Adrenal gland (tissue), 12 donors: ENCODE data around the gene RHO. TPM values are rescaled to one million over a fixed set of nuclear protein-coding genes. Genes with fewer than 3 reads are reported as not detected.

Experiments used
- DNase-seq, 7 donors: peaks; one replicate each; pipeline ENCODE4 v3.0.0-alpha.2; 2019 to 2020
- H3K27ac ChIP-seq, 5 donors: fragments of 200-600 bp; sonication (generic) in 4 of 5; 1 replicate in 3 of 5; 2 replicates in 2 of 5; pipeline versions ENCODE4 v1.5.1 to v1.8.0; 2016 to 2020; ENCODE audit warnings: mild to moderate bottlenecking in 1 of 5
- H3K27me3 ChIP-seq: fragments of 200-600 bp; 2 replicates; pipeline ENCODE4 v1.8.0; 2021
- H3K36me3 ChIP-seq, 2 donors: fragments of 200-600 bp; replicated peaks in 1 of 2; 1 replicate in 1 of 2; 2 replicates in 1 of 2; pipeline versions ENCODE4 v1.5.1 to v1.8.0; 2018 to 2022
- H3K4me1 ChIP-seq, 2 donors: fragments of 200-600 bp; replicated peaks in 1 of 2; 1 replicate in 1 of 2; 2 replicates in 1 of 2; pipeline versions ENCODE4 v1.5.1 to v1.8.0; 2018 to 2021
- H3K4me3 ChIP-seq, 4 donors: fragments of 200-600 bp; sonication (generic) in 3 of 4; one replicate each; pipeline ENCODE4 v1.5.1; 2016 to 2018
- H3K9me3 ChIP-seq, 3 donors: fragments of 200-600 bp; sonication (generic) in 1 of 3; replicated peaks in 1 of 3; 1 replicate in 2 of 3; 2 replicates in 1 of 3; pipeline versions ENCODE4 v1.5.1 to v1.8.0; 2016 to 2021
- CTCF ChIP-seq, 6 experiments: fragments of 450-650 bp in 4 of 6; fragments of 200-600 bp in 2 of 6; sonication (generic) in 1 of 6; IDR thresholded peaks; 1 replicate in 5 of 6; 2 replicates in 1 of 6; pipeline versions ENCODE4 v1.5.1 to v1.8.0; 2016 to 2021; ENCODE audit warnings: antibody characterized with exemption in 6 of 6, mild to moderate bottlenecking in 2 of 6, moderate library complexity in 1 of 6
- POLR2A ChIP-seq, 2 donors: fragments of 450-650 bp; IDR thresholded peaks; one replicate each; pipeline ENCODE4 v1.6.1; 2017; ENCODE audit warnings: antibody characterized with exemption in 2 of 2, mild to moderate bottlenecking in 2 of 2, moderate library complexity in 1 of 2
- WGBS, 4 donors: extraction: QIAGEN DNeasy Blood & Tissue Kit in 2 of 4; methylation state at CpG; one replicate each; pipeline versions ENCODE4 v1.1.5 to v1.1.7; 2013 to 2017; 5-methylcytosine and 5-hydroxymethylcytosine counted together
- intact Hi-C, 2 donors: fragments of 100-400 bp; cut with DNase I; formaldehyde crosslinking; loops; one replicate each; pipeline versions ENCODE4 v1.14.1 to v1.15.0; 2022 to 2023
- polyA plus RNA-seq, 3 donors: library from polyadenylated mRNA; stranded (reverse); fragments of 200-250 nt in 2 of 3; fragments of 350-450 nt in 1 of 3; fragmentation: Illumina TruSeq in 1 of 3; extraction: RNeasy Lipid Tissue Mini Kit (QIAGEN cat#74804) in 1 of 3; gene quantifications; one replicate each; pipeline ENCODE4 v1.2.3, GENCODE V29; 2013 to 2014
- total RNA-seq, 9 donors: library from RNA; depleted of rRNA in 4 of 9; stranded (reverse); fragments of >200 nt in 4 of 9; fragments of 120-200 nt in 1 of 9; fragmentation: NEBNext Ultra II Directional in 1 of 9; extraction: Animal tissue kit (Norgen Biotek cat#: 25700) in 1 of 9; gene quantifications; one replicate each; pipeline versions ENCODE4 v1.1.0 to v1.2.4, GENCODE V29; 2013 to 2023
- donor health status: healthy with polysubstance abuse.
- donor health status: Bipolar disorder and iron deficiency.
- donor health status: DM: yes; HTN: yes; CAD: no.
- donor health status: DM: no; HTN: no; CAD: no.
- donor health status: DM: no; HTN: no; CAD: no.
- donor health status: DM: yes; HTN: yes; CAD: no.

Gene RHO
- total and polyA plus RNA-seq, 12 donors, result not detected

GRCh38 chr3:129534428-129535027, 6.1 kb downstream of the RHO start:
- Histone ChIP-seq H3K4me3 (no peak overlapping the region), H3K36me3 (no peaks in the 10 kb centered on the region), H3K4me1 (peaks cover 0 to 5% of the 10 kb centered on the region in 2 donors), H3K9me3 (no peaks in the 10 kb centered on the region), H3K27me3 (no peaks in the 10 kb centered on the region), H3K27ac (no peak overlapping the region)
- peak in 4 of 7 donors; percentile 42 to 47 (median 46) for DNase-seq
- TF ChIP-seq CTCF (IDR thresholded peaks at IDR 0.05), result no peak
- intact Hi-C loops, result no loop called here
- 79 to 90% (median 89%) methylated on average over 3 to 4 of the region's 4 CpGs for WGBS, 4 donors

GRCh38 chr3:129535075-129535474, 6.6 kb downstream of the RHO start:
- WGBS, 4 donors, result 78 to 100% (median 94%) methylated on average over 1 of the region's 1 CpG
- Histone ChIP-seq H3K4me1 (peaks cover 0 to 5% of the 10 kb centered on the region in 2 donors), H3K27ac (no peak overlapping the region), H3K4me3 (no peak overlapping the region), H3K9me3 (no peaks in the 10 kb centered on the region), H3K36me3 (no peaks in the 10 kb centered on the region), H3K27me3 (no peaks in the 10 kb centered on the region)
- no peak for DNase-seq
- TF ChIP-seq CTCF (IDR thresholded peaks at IDR 0.05) (no peak), POLR2A (IDR thresholded peaks at IDR 0.05) (no peak)
- intact Hi-C loops, result no loop called here

- Histone ChIP-seq H3K9me3 (no peaks in the 10 kb centered on the region), H3K27me3 (no peaks in the 10 kb centered on the region), H3K4me3 (no peak overlapping the region), H3K4me1 (peaks cover 0 to 5% of the 10 kb centered on the region in 2 donors), H3K27ac (no peak overlapping the region), H3K36me3 (no peaks in the 10 kb centered on the region)
- intact Hi-C loops, result no loop called here
- no peak for DNase-seq
- WGBS, 4 donors, result 64 to 84% (median 76%) methylated on average over 2 of the region's 2 CpGs
- TF ChIP-seq CTCF (IDR thresholded peaks at IDR 0.05) (no peak), POLR2A (IDR thresholded peaks at IDR 0.05) (no peak)
Observed at GRCh38 chr3:129536374-129536667, 7.9 kb downstream of the RHO start.

GRCh38 chr3:129536804-129537203, 8.4 kb downstream of the RHO start:
- 92 to 100% (median 94%) methylated on average over 2 to 3 of the region's 3 CpGs for WGBS, 4 donors
- no peaks in the 10 kb centered on the region for H3K36me3 ChIP-seq
- intact Hi-C loops, result no loop called here
- DNase-seq, result no peak
- no peaks in the 10 kb centered on the region for H3K9me3 ChIP-seq
- TF ChIP-seq CTCF (IDR thresholded peaks at IDR 0.05) (no peak), POLR2A (IDR thresholded peaks at IDR 0.05) (no peak)
- no peak overlapping the region for H3K4me3 ChIP-seq
- peaks cover 0 to 5% of the 10 kb centered on the region in 2 donors for H3K4me1 ChIP-seq
- H3K27me3 ChIP-seq, result no peaks in the 10 kb centered on the region
- H3K27ac ChIP-seq, result no peak overlapping the region
